DOHH2 (cell line): ENCODE data around the gene SEMA5A.

Experiments
- CTCF ChIP-seq: fragments of 200-600 bp; sonication (generic); IDR thresholded peaks from one replicate; pipeline ENCODE4 v1.5.1; 2014; ENCODE audit warnings: antibody characterized with exemption, mild to moderate bottlenecking, low read depth, low read length; ENCODE audit not compliant: poor library complexity, severe bottlenecking
- EZH2phosphoT487 ChIP-seq: fragments of 200-600 bp; sonication (generic); IDR thresholded peaks from 2 replicates; pipeline ENCODE4 v1.6.1; 2017; ENCODE audit warnings: borderline replicate concordance, mild to moderate bottlenecking, antibody characterized with exemption, low read length, moderate library complexity, mixed read lengths

GRCh38 chr5:9370256-9370655 is 175.6 kb downstream of the SEMA5A start:
- TF ChIP-seq CTCF, result no peak
- no peak for TF ChIP-seq EZH2phosphoT487
